H1 (cell line): Measurements from ENCODE around the gene CAPN14. TPM values are rescaled to one million over a fixed set of nuclear protein-coding genes. Genes with fewer than 3 reads are reported as not detected.

Experiments
- CTCF ChIA-PET: fragments of 300-600 bp; sonication (Branson Sonifier 250); formaldehyde crosslinking; loops from one replicate; lab custom pipeline; 2021; ENCODE audit not compliant: partially characterized antibody; lab: Charles Lee
- POLR2A ChIA-PET: fragments of 300-600 bp; sonication (Branson Sonifier 250); formaldehyde crosslinking; loops from one replicate; lab custom pipeline; 2021; ENCODE audit warnings: inconsistent platforms; ENCODE audit not compliant: partially characterized antibody; lab: Charles Lee
- DNase-seq, 2 experiments: peaks; one replicate each; pipeline versions ENCODE4 v3.0.0 to v3.0.0-alpha.2; 2010 to 2022; ENCODE audit warnings: low spot score in 2 of 2, low read depth in 1 of 2, mixed read lengths in 1 of 2
- FAIRE-seq: peaks from 2 replicates; lab custom pipeline; 2011; peaks lifted over from hg19 to GRCh38; lab: Jason Lieb, UNC
- H2AFZ ChIP-seq: 2 replicates; pipeline ENCODE4 v1.8.1; 2012; ENCODE audit warnings: low read length, inconsistent platforms
- H2AK5ac ChIP-seq: 2 replicates; pipeline ENCODE4 v1.6.1; 2013; ENCODE audit warnings: low read depth, low read length
- H2BK120ac ChIP-seq: replicated peaks from 2 replicates; pipeline ENCODE3; 2013; ENCODE audit warnings: low read depth, low read length, inconsistent platforms
- H2BK12ac ChIP-seq: 2 replicates; pipeline ENCODE4 v1.6.1; 2013; ENCODE audit warnings: low read depth, low read length
- H2BK15ac ChIP-seq: 2 replicates; pipeline ENCODE4 v1.6.1; 2013; ENCODE audit warnings: low read length
- H2BK20ac ChIP-seq: 2 replicates; pipeline ENCODE4 v1.6.1; 2013; ENCODE audit warnings: low read length
- H2BK5ac ChIP-seq: 2 replicates; pipeline ENCODE4 v1.6.1; 2013; ENCODE audit warnings: low read depth, low read length
- H3K14ac ChIP-seq: 2 replicates; pipeline ENCODE4 v1.6.1; 2013; ENCODE audit warnings: inconsistent platforms; ENCODE audit not compliant: insufficient read length
- H3K18ac ChIP-seq: 2 replicates; pipeline ENCODE4 v1.6.1; 2013; ENCODE audit warnings: low read length; ENCODE audit errors: extremely low read depth
- H3K23ac ChIP-seq: 2 replicates; pipeline ENCODE4 v1.6.1; 2013; ENCODE audit warnings: inconsistent platforms; ENCODE audit not compliant: insufficient read length
- H3K23me2 ChIP-seq: 2 replicates; pipeline ENCODE4 v1.6.1; 2013; ENCODE audit warnings: low read depth, low read length
- H3K27ac ChIP-seq: 2 replicates; pipeline ENCODE4 v1.6.1; 2011; ENCODE audit warnings: low read depth, low read length, inconsistent platforms
- H3K27me3 ChIP-seq, 4 experiments: replicated peaks in 1 of 4; 1 replicate in 1 of 4; 2 replicates in 3 of 4; pipeline versions ENCODE4 v1.6.1 to v1.8.1; 2011 to 2013; ENCODE audit warnings: low read length in 3 of 4, mild to moderate bottlenecking in 3 of 4, inconsistent platforms in 2 of 4, mixed read lengths in 2 of 4, moderate library complexity in 1 of 4; ENCODE audit not compliant: control insufficient read depth in 3 of 4, insufficient read depth in 3 of 4; ENCODE audit errors: extremely low read depth in 1 of 4
- H3K36me3 ChIP-seq, 4 experiments: 2 replicates each; pipeline versions ENCODE4 v1.6.1 to v1.8.1; 2011 to 2013; ENCODE audit warnings: mild to moderate bottlenecking in 4 of 4, low read length in 3 of 4, moderate library complexity in 2 of 4, control low read depth in 1 of 4, inconsistent platforms in 1 of 4; ENCODE audit not compliant: insufficient read depth in 4 of 4, control insufficient read depth in 2 of 4
- H3K4ac ChIP-seq: replicated peaks from 2 replicates; pipeline ENCODE3; 2013; ENCODE audit warnings: low read length, low read depth, mixed read lengths, inconsistent platforms; ENCODE audit not compliant: insufficient read length
- H3K4me1 ChIP-seq, 4 experiments: replicated peaks in 1 of 4; 1 replicate in 1 of 4; 2 replicates in 3 of 4; pipeline versions ENCODE4 v1.6.1 to v1.8.1; 2011 to 2013; ENCODE audit warnings: low read length in 3 of 4, inconsistent platforms in 2 of 4, mixed read lengths in 1 of 4; ENCODE audit not compliant: insufficient read depth in 4 of 4, control insufficient read depth in 3 of 4
- H3K4me2 ChIP-seq, 2 experiments: 2 replicates each; pipeline versions ENCODE4 v1.6.1 to v1.8.1; 2011 to 2013; ENCODE audit warnings: low read depth in 2 of 2, low read length in 2 of 2, control low read depth in 1 of 2, inconsistent platforms in 1 of 2, mild to moderate bottlenecking in 1 of 2; ENCODE audit not compliant: insufficient read depth in 1 of 2
- H3K4me3 ChIP-seq, 4 experiments: fragments of 200-600, 300-600 bp in 1 of 4; sonication (generic), shearing (Covaris generic), sonication (Bioruptor Twin) in 1 of 4; 2 replicates each; pipeline versions ENCODE4 v1.5.1 to v1.8.1; 2011 to 2016; ENCODE audit warnings: low read length in 4 of 4, low read depth in 3 of 4, control low read depth in 2 of 4, inconsistent platforms in 2 of 4, mild to moderate bottlenecking in 2 of 4, mixed read lengths in 1 of 4, moderate library complexity in 1 of 4; ENCODE audit not compliant: insufficient read depth in 2 of 4; ENCODE audit errors: extremely low read depth in 1 of 4
- H3K56ac ChIP-seq: replicated peaks from 2 replicates; pipeline ENCODE3; 2013; ENCODE audit warnings: low read depth, mild to moderate bottlenecking, mixed read lengths, low read length, inconsistent platforms; ENCODE audit not compliant: insufficient read length
- H3K79me1 ChIP-seq: 2 replicates; pipeline ENCODE4 v1.6.1; 2013; ENCODE audit warnings: low read depth, low read length, control low read depth
- H3K79me2 ChIP-seq, 2 experiments: 2 replicates each; pipeline versions ENCODE4 v1.6.1 to v1.8.1; 2012 to 2013; ENCODE audit warnings: low read length in 2 of 2, mild to moderate bottlenecking in 2 of 2, inconsistent platforms in 1 of 2; ENCODE audit not compliant: insufficient read depth in 2 of 2, control insufficient read depth in 1 of 2
- H3K9ac ChIP-seq, 4 experiments: replicated peaks in 1 of 4; 1 replicate in 1 of 4; 2 replicates in 3 of 4; pipeline versions ENCODE4 v1.6.1 to v1.8.1; 2011 to 2013; ENCODE audit warnings: low read depth in 3 of 4, low read length in 3 of 4, control low read depth in 2 of 4, mild to moderate bottlenecking in 2 of 4, moderate library complexity in 2 of 4, inconsistent platforms in 1 of 4; ENCODE audit errors: extremely low read depth in 1 of 4
- H3K9me3 ChIP-seq, 2 experiments: 2 replicates each; pipeline versions ENCODE4 v1.6.1 to v1.8.1; 2012 to 2013; ENCODE audit warnings: mild to moderate bottlenecking in 2 of 2, moderate library complexity in 2 of 2, control low read depth in 1 of 2, inconsistent platforms in 1 of 2, low read depth in 1 of 2, low read length in 1 of 2, mixed read lengths in 1 of 2; ENCODE audit not compliant: insufficient read depth in 2 of 2
- H4K20me1 ChIP-seq, 2 experiments: replicated peaks in 1 of 2; 2 replicates each; pipeline versions ENCODE3 to v1.8.1; 2011 to 2013; ENCODE audit warnings: inconsistent platforms in 2 of 2, low read length in 2 of 2, mild to moderate bottlenecking in 1 of 2; ENCODE audit not compliant: insufficient read depth in 2 of 2, control insufficient read depth in 1 of 2
- H4K5ac ChIP-seq: 2 replicates; pipeline ENCODE4 v1.6.1; 2013; ENCODE audit warnings: low read length, low read depth, mixed read lengths, inconsistent platforms; ENCODE audit not compliant: insufficient read length
- H4K8ac ChIP-seq: 2 replicates; pipeline ENCODE4 v1.8.0; 2013; ENCODE audit warnings: mild to moderate bottlenecking, moderate library complexity, low read length, inconsistent platforms; ENCODE audit not compliant: insufficient read depth; ENCODE audit errors: extremely low read depth
- H4K91ac ChIP-seq: replicated peaks from 2 replicates; pipeline ENCODE3; 2013; ENCODE audit warnings: low read length, mixed read lengths, inconsistent platforms; ENCODE audit not compliant: insufficient read length
- BACH1 ChIP-seq: IDR thresholded peaks from 2 replicates; pipeline ENCODE4 v1.6.1; 2012; ENCODE audit warnings: low read length, improper control_type of control experiment
- MAFK ChIP-seq: IDR thresholded peaks from 2 replicates; pipeline ENCODE4 v1.6.1; 2012; ENCODE audit warnings: low read depth, mild to moderate bottlenecking, improper control_type of control experiment, low read length
- POU5F1 ChIP-seq: IDR thresholded peaks from 2 replicates; pipeline ENCODE4 v1.6.1; 2011; ENCODE audit warnings: low read depth, mild to moderate bottlenecking, low read length, moderate library complexity
- RAD21 ChIP-seq, 2 experiments: IDR thresholded peaks in 1 of 2; conservative IDR thresholded peaks in 1 of 2; 2 replicates each; pipeline ENCODE4 v1.6.1; 2011; ENCODE audit warnings: low read depth in 2 of 2, low read length in 2 of 2, improper control_type of control experiment in 1 of 2, inconsistent platforms in 1 of 2, mild to moderate bottlenecking in 1 of 2, moderate library complexity in 1 of 2
- SAP30 ChIP-seq: fragments of 300-600 bp; sonication (generic); IDR thresholded peaks from 2 replicates; pipeline ENCODE4 v1.7.1; 2012; ENCODE audit warnings: low read length, moderate library complexity, mild to moderate bottlenecking, inconsistent platforms; ENCODE audit not compliant: insufficient read depth, insufficient replicate concordance
- SUZ12 ChIP-seq: fragments of 200-600 bp; sonication (generic); IDR thresholded peaks from 2 replicates; pipeline ENCODE4 v1.6.1; 2012; ENCODE audit warnings: mild to moderate bottlenecking, inconsistent platforms, low read length, moderate library complexity, mixed read lengths
- TCF12 ChIP-seq: IDR thresholded peaks from 2 replicates; pipeline ENCODE4 v1.6.1; 2011; ENCODE audit warnings: low read depth, mild to moderate bottlenecking, low read length
- YY1 ChIP-seq: IDR thresholded peaks from 2 replicates; pipeline ENCODE4 v1.6.1; 2011; ENCODE audit warnings: low read depth, mild to moderate bottlenecking, low read length
- whole genome bisulfite sequencing, 2 experiments: shearing (Covaris generic) in 1 of 2; methylation state at CpG; one replicate each; pipeline versions ENCODE4 v1.1.6 to v1.1.7; 2013 to 2015; ENCODE audit warnings: low lambda C conversion rate in 2 of 2, mixed read lengths in 2 of 2, inconsistent platforms in 1 of 2, low coverage in 1 of 2, missing lambda C conversion rate in 1 of 2; ENCODE audit not compliant: insufficient replicate concordance in 2 of 2, insufficient coverage in 1 of 2, insufficient read length in 1 of 2; ENCODE audit errors: extremely low coverage in 1 of 2, missing lambda C conversion rate in 1 of 2; 5-methylcytosine and 5-hydroxymethylcytosine counted together
- polyA plus RNA-seq, 7 experiments: library from polyadenylated mRNA; depleted of rRNA in 3 of 7; stranded (reverse) in 5 of 7; unstranded in 2 of 7; fragments of >200 nt in 5 of 7; fragments of 200-250 nt in 2 of 7; gene quantifications; 1 replicate in 5 of 7; 2 replicates in 1 of 7; 4 replicates in 1 of 7; pipeline versions ENCODE4 v1.2.1 to v1.2.3, GENCODE V29; 2011 to 2013; ENCODE audit warnings: missing spikeins in 2 of 7, mixed read lengths in 2 of 7
- total RNA-seq: library from RNA; stranded (reverse); fragmentation: NEBNext Ultra II Directional; extraction: Animal tissue kit (Norgen Biotek cat#: 25700); gene quantifications from 2 replicates; pipeline ENCODE4 v1.2.1, GENCODE V29; 2021
- TF ChIP-seq, protein P1 (sequence below), 3 experiments: IDR thresholded peaks; 1 replicate in 2 of 3; 2 replicates in 1 of 3; pipeline versions ENCODE4 v1.5.1 to v1.6.1; 2011; ENCODE audit warnings: low read length in 3 of 3, mild to moderate bottlenecking in 3 of 3, inconsistent platforms in 2 of 3, low read depth in 1 of 3, moderate library complexity in 1 of 3; ENCODE audit not compliant: insufficient read depth in 1 of 3; ENCODE audit errors: control extremely low read depth in 1 of 3

The CAPN14 gene
- total and polyA plus RNA-seq, 2 of the 8 experiments (the other 6 are each of a cell fraction or from before 2014, with no cell fraction given): 0.07 TPM; not detected in 1

DNA sequence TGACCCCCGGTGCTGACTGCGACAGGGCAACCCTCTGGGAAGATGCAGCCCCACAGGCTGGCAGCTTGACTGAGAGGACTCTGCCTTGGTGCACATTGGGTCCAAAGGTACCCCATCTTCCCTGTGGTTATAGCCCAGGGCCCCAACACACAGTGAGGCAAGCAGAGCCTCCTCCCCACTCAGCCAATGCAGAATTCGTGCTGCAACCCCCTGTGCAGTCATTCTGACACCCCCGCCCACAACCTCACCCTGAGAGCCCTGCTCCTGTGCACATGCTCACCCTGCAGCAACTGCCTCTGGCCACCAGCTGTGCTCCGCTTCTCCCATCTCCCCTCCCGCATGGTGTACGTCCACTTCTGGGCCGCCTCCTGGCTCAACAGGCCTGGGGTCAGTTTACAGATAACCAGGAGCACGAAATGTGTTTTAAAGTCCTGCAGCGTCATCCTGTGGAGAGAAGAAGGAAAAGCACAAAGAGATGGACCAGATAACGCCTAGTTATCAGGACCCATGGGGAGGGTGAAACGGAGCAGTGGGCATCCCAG lies 24.4 kb downstream of the CAPN14 start:
- no peak overlapping the region for H2BK15ac ChIP-seq
- no peaks in the 10 kb centered on the region for H3K79me1 ChIP-seq
- no peaks in the 10 kb centered on the region for H4K20me1 ChIP-seq
- 0 out of 2 replicates have a peak, but pooled peaks cover 2% of the 10 kb centered on the region for H3K23me2 ChIP-seq
- H3K4me2 ChIP-seq: no peak overlapping the region
- H3K9me3 ChIP-seq: no peaks in the 10 kb centered on the region
- FAIRE-seq (no peak), DNase-seq (peak in 1 of 2 experiments; percentile 47)
- H2BK12ac ChIP-seq: no peak overlapping the region
- no peak overlapping the region for H2BK20ac ChIP-seq
- TF ChIP-seq BACH1 (peak; percentile 73; the same call in 1 of the 2 replicates), RAD21 (IDR thresholded peaks at IDR 0.05 in 1 of 2, conservative IDR thresholded peaks at IDR 0.05 in 1 of 2; ENCODE audit: low read depth in 2 of 2, low read length in 2 of 2) (peak; percentile 72 to 84), SUZ12 (no peak), POU5F1 (no peak), TCF12 (no peak), YY1 (no peak), MAFK (peak; percentile 73), SAP30 (no peak)
- TF ChIP-seq, protein P1, sequence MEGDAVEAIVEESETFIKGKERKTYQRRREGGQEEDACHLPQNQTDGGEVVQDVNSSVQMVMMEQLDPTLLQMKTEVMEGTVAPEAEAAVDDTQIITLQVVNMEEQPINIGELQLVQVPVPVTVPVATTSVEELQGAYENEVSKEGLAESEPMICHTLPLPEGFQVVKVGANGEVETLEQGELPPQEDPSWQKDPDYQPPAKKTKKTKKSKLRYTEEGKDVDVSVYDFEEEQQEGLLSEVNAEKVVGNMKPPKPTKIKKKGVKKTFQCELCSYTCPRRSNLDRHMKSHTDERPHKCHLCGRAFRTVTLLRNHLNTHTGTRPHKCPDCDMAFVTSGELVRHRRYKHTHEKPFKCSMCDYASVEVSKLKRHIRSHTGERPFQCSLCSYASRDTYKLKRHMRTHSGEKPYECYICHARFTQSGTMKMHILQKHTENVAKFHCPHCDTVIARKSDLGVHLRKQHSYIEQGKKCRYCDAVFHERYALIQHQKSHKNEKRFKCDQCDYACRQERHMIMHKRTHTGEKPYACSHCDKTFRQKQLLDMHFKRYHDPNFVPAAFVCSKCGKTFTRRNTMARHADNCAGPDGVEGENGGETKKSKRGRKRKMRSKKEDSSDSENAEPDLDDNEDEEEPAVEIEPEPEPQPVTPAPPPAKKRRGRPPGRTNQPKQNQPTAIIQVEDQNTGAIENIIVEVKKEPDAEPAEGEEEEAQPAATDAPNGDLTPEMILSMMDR (IDR thresholded peaks at IDR 0.05; ENCODE audit: control extremely low read depth in 1 of 3, insufficient read depth in 1 of 3, low read depth in 1 of 3, low read length in 3 of 3): peak in 2 of 3 experiments; percentile 58 to 60; a peak in 3 of 4 replicates
- no peaks in the 10 kb centered on the region; a peak in 1 of 7 replicates for H3K4me1 ChIP-seq
- no peaks in the 10 kb centered on the region for H3K36me3 ChIP-seq
- ChIA-PET CTCF (interaction anchor here (0.9 to 4.0 kb wide), 16 partner anchors 10 to 486 kb away, joined by 3 to 20 read pairs (median 5); no protein-coding TSS in a partner anchor), POLR2A (no interaction called here)
- H2AK5ac ChIP-seq: no peak overlapping the region
- no peaks in the 10 kb centered on the region for H3K79me2 ChIP-seq
- no peaks in the 10 kb centered on the region; a peak in 1 of 7 replicates for H3K27me3 ChIP-seq
- no peak overlapping the region for H3K9ac ChIP-seq
- no peak overlapping the region for H2BK5ac ChIP-seq
- H3K4ac ChIP-seq: no peak overlapping the region
- no peak overlapping the region for H2BK120ac ChIP-seq
- no peak overlapping the region for H3K27ac ChIP-seq
- no peak overlapping the region for H3K4me3 ChIP-seq
- no peak overlapping the region for H3K23ac ChIP-seq
- no peak overlapping the region for H3K56ac ChIP-seq
- no peak overlapping the region; the same call in none of the 2 replicates for H3K18ac ChIP-seq
- H4K8ac ChIP-seq: peak overlapping the region; percentile 69; the same call in 1 of the 2 replicates
- H3K14ac ChIP-seq: no peak overlapping the region
- H2AFZ ChIP-seq: peak overlapping the region; percentile 77; the same call in 1 of the 2 replicates
- 79% methylated on average over 12 of the region's 12 CpGs; no CpG with 5 or more reads in 1 of the 2 experiments for WGBS, 2 experiments
- no peak overlapping the region for H4K5ac ChIP-seq
- no peak overlapping the region for H4K91ac ChIP-seq
